T-cell (primary cell): ENCODE measurements around the gene SPATA13. TPM values are rescaled to one million over a fixed set of nuclear protein-coding genes. Genes with fewer than 3 reads are reported as not detected.

Source experiments
- ATAC-seq, 4 experiments: fragments of 200-7000 bp in 3 of 4; fragments of 150-1000 bp in 1 of 4; cut with Tn5 transposase; replicated peaks in 1 of 4; 1 replicate in 3 of 4; 2 replicates in 1 of 4; pipeline ENCODE4 v1.10.0; 2021; ENCODE audit warnings: moderate library complexity in 3 of 4, mild to moderate bottlenecking in 2 of 4, moderate number of reproducible peaks in 1 of 4
- CTCF ChIA-PET, 2 donors: fragments of 300-600 bp; sonication (Branson Sonifier 250); formaldehyde crosslinking; loops; one replicate each; lab custom pipeline; 2022; ENCODE audit warnings: antibody characterized with exemption in 2 of 2; lab: Charles Lee
- POLR2A ChIA-PET, 2 donors: fragments of 300-600 bp; sonication (Branson Sonifier 250); formaldehyde crosslinking; loops; one replicate each; lab custom pipeline; 2022; ENCODE audit warnings: antibody characterized with exemption in 2 of 2; lab: Charles Lee
- DNase-seq, 35 experiments: peaks; one replicate each; pipeline versions ENCODE4 v3.0.0 to v3.0.0-alpha.2; 2013 to 2023
- H3K27ac ChIP-seq: one replicate; pipeline ENCODE4 v1.5.1; 2013; ENCODE audit warnings: low read length
- H3K27me3 ChIP-seq, 2 experiments: replicated peaks in 1 of 2; 1 replicate in 1 of 2; 2 replicates in 1 of 2; pipeline versions ENCODE4 v1.6.1 to v1.7.0; 2013; ENCODE audit warnings: low read length in 1 of 2, mixed read lengths in 1 of 2; ENCODE audit not compliant: control insufficient read depth in 2 of 2, insufficient read depth in 2 of 2; ENCODE audit errors: extremely low read depth in 1 of 2
- H3K36me3 ChIP-seq, 2 donors: 1 replicate in 1 of 2; 2 replicates in 1 of 2; pipeline versions ENCODE4 v1.6.1 to v1.7.0; 2013; ENCODE audit warnings: low read length in 1 of 2; ENCODE audit not compliant: control insufficient read depth in 2 of 2, insufficient read depth in 1 of 2; ENCODE audit errors: extremely low read depth in 1 of 2
- H3K4me1 ChIP-seq, 2 experiments: 1 replicate in 1 of 2; 2 replicates in 1 of 2; pipeline versions ENCODE4 v1.6.1 to v1.7.0; 2013; ENCODE audit warnings: low read length in 2 of 2, mixed read lengths in 1 of 2; ENCODE audit not compliant: insufficient read depth in 2 of 2, control insufficient read depth in 1 of 2; ENCODE audit errors: extremely low read depth in 1 of 2
- H3K4me3 ChIP-seq, 2 donors: 1 replicate in 1 of 2; 2 replicates in 1 of 2; pipeline versions ENCODE4 v1.5.1 to v1.7.0; 2013; ENCODE audit warnings: mild to moderate bottlenecking in 2 of 2, low read length in 1 of 2, moderate library complexity in 1 of 2; ENCODE audit not compliant: control insufficient read depth in 1 of 2; ENCODE audit errors: extremely low read depth in 1 of 2
- H3K9me3 ChIP-seq: 2 replicates; pipeline ENCODE4 v1.7.0; 2013
- H3K27ac Mint-ChIP-seq, 2 donors: one replicate each; pipeline ENCODE4 v1.8.0; 2020 to 2021; ENCODE audit warnings: mild to moderate bottlenecking in 2 of 2, mixed read lengths in 2 of 2
- H3K27me3 Mint-ChIP-seq, 2 donors: one replicate each; pipeline ENCODE4 v1.8.0; 2021 to 2022; ENCODE audit warnings: mixed read lengths in 2 of 2
- H3K36me3 Mint-ChIP-seq: one replicate; pipeline ENCODE4 v1.8.0; 2021; ENCODE audit warnings: mixed read lengths
- H3K4me1 Mint-ChIP-seq, 3 donors: one replicate each; pipeline ENCODE4 v1.8.0; 2020 to 2022; ENCODE audit warnings: mixed read lengths in 3 of 3, mild to moderate bottlenecking in 1 of 3
- H3K4me3 Mint-ChIP-seq, 3 donors: one replicate each; pipeline ENCODE4 v1.8.0; 2020 to 2022; ENCODE audit warnings: mild to moderate bottlenecking in 3 of 3, mixed read lengths in 3 of 3, moderate library complexity in 3 of 3
- H3K9me3 Mint-ChIP-seq, 3 donors: one replicate each; pipeline ENCODE4 v1.8.0; 2020 to 2022; ENCODE audit warnings: mixed read lengths in 3 of 3
- WGBS: methylation state at CpG from one replicate; pipeline ENCODE4 v1.1.5; 2013; ENCODE audit warnings: missing lambda C conversion rate; ENCODE audit not compliant: insufficient coverage; 5-methylcytosine and 5-hydroxymethylcytosine counted together
- total RNA-seq, 35 experiments: library from RNA in 6 of 35; stranded (reverse) in 6 of 35; fragments of 120-200 nt in 1 of 35; gene quantifications; one replicate each; pipeline versions ENCODE4 v1.2.1 to v1.2.4 and lab custom pipeline; 2013 to 2026

Gene SPATA13
- total RNA-seq, 5 donors from 2014 or later (not counting 1 experiment from before 2014, with no cell fraction given): 90.3 to 109 (median 104) TPM

DNA sequence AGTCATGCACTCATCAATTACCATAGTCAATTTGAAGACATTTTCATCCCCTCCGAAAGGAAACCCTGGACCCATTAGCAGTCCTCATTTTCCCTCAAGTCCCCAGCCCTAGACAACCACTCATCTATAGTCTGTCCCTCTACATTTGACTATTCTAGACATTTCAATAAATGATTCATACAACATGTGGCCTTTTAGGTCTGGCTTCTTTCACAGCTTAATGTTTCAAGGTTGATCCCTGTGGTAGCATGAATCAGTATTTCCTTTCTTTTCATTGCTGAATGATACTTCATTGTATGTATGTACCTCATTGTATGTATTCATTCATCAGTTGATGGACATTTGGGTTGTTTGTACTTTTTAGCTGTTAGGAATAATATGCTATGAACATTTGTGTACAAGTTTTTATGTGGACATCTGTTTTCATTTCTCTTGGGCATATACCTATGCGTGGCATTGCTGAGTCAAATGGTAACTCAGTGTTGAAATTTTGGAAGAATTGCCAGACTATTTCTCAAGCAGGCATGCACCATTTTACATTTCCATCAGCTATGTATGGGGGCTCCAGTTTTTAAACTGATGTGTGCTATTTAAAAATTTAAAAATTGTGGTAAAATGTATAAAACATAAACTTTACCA lies 18.4 kb downstream of the SPATA13 start:
- ATAC-seq (no peak), DNase-seq (no peak)
- Mint-ChIP-seq H3K4me3 (no peak overlapping the region), H3K9me3 (peaks cover 3 to 5% (median 4%) of the 10 kb centered on the region in 3 donors), H3K36me3 (peaks cover 4% of the 10 kb centered on the region), H3K27ac (no peak overlapping the region), H3K4me1 (peaks cover 11 to 24% (median 13%) of the 10 kb centered on the region in 3 donors), H3K27me3 (no peaks in the 10 kb centered on the region)
- H3K4me3 ChIP-seq: no peak overlapping the region
- WGBS: 88% methylated on average over 1 of the region's 2 CpGs
- POLR2A ChIA-PET: interaction anchor here (0.5 to 0.6 kb wide), 2 partner anchors 274 to 397 kb away, joined by 3 to 4 read pairs; no protein-coding TSS in a partner anchor
- no peak overlapping the region for H3K27ac ChIP-seq
- no peaks in the 10 kb centered on the region for H3K9me3 ChIP-seq
- H3K4me1 ChIP-seq: peaks cover 2 to 6% of the 10 kb centered on the region in 2 experiments
- CTCF ChIA-PET: interaction anchor here in 1 of 2 donors (0.8 kb wide), 1 partner anchor 25 kb away, joined by 3 read pairs; no protein-coding TSS in a partner anchor
- H3K36me3 ChIP-seq: no peaks in the 10 kb centered on the region
- H3K27me3 ChIP-seq: peaks cover 0 to 5% of the 10 kb centered on the region in 2 experiments

GRCh38 chr13:24179486-24179850 lies 18.9 kb downstream of the SPATA13 start:
- Mint-ChIP-seq H3K9me3 (peaks cover 3 to 5% (median 4%) of the 10 kb centered on the region in 3 donors), H3K4me1 (peaks cover 8 to 19% (median 12%) of the 10 kb centered on the region in 3 donors), H3K27ac (no peak overlapping the region), H3K36me3 (peaks cover 4% of the 10 kb centered on the region), H3K27me3 (no peaks in the 10 kb centered on the region), H3K4me3 (no peak overlapping the region)
- Histone ChIP-seq H3K4me1 (peaks cover 0 to 6% of the 10 kb centered on the region in 2 experiments), H3K27ac (no peak overlapping the region), H3K4me3 (no peak overlapping the region), H3K9me3 (no peaks in the 10 kb centered on the region), H3K27me3 (peaks cover 0 to 5% of the 10 kb centered on the region in 2 experiments), H3K36me3 (no peaks in the 10 kb centered on the region)
- CTCF ChIA-PET: interaction anchor here in 1 of 2 donors (0.5 kb wide), 1 partner anchor 501 kb away, joined by 7 read pairs; the partner anchor contains the start of gene ATP12A
- DNase-seq: no peak
- POLR2A ChIA-PET: interaction anchor here in 1 of 2 donors (0.6 kb wide), 1 partner anchor 275 kb away, joined by 3 read pairs; no protein-coding TSS in a partner anchor
- ATAC-seq: no peak
- WGBS: no CpG with 5 or more reads among the region's 1 CpG

GRCh38 chr13:24180750-24181377 lies 20.3 kb downstream of the SPATA13 start:
- Mint-ChIP-seq H3K4me1 (peaks cover 8 to 12% (median 10%) of the 10 kb centered on the region in 3 donors), H3K27me3 (no peaks in the 10 kb centered on the region), H3K27ac (no peak overlapping the region), H3K36me3 (peaks cover 4% of the 10 kb centered on the region), H3K9me3 (peaks cover 3 to 5% (median 4%) of the 10 kb centered on the region in 3 donors), H3K4me3 (no peak overlapping the region)
- Histone ChIP-seq H3K4me3 (no peak overlapping the region), H3K27me3 (peaks cover 0 to 5% of the 10 kb centered on the region in 2 experiments), H3K9me3 (no peaks in the 10 kb centered on the region), H3K27ac (no peak overlapping the region), H3K4me1 (peaks cover 0 to 6% of the 10 kb centered on the region in 2 experiments), H3K36me3 (no peaks in the 10 kb centered on the region)
- POLR2A ChIA-PET: interaction anchor here in 1 of 2 donors (0.8 kb wide), 1 partner anchor 15 kb away, joined by 3 read pairs; no protein-coding TSS in a partner anchor
- DNase-seq (no peak), ATAC-seq (no peak)
- CTCF ChIA-PET: interaction anchor here in 1 of 2 donors (0.7 to 1.7 kb wide), 2 partner anchors 48 to 222 kb away, joined by 3 to 6 read pairs; no protein-coding TSS in a partner anchor
- 100% methylated on average over 2 of the region's 5 CpGs for WGBS

- H3K4me1 Mint-ChIP-seq: peaks cover 10 to 12% (median 10%) of the 10 kb centered on the region in 3 donors
- ChIA-PET CTCF (interaction anchor here in 1 of 2 donors (1.0 to 1.7 kb wide), 2 partner anchors 37 to 47 kb away, joined by 5 to 6 read pairs; no protein-coding TSS in a partner anchor), POLR2A (no interaction called here)
- H3K9me3 Mint-ChIP-seq: peaks cover 3 to 5% (median 4%) of the 10 kb centered on the region in 3 donors
- DNase-seq (no peak), ATAC-seq (no peak)
- H3K27me3 Mint-ChIP-seq: no peaks in the 10 kb centered on the region
- H3K27ac Mint-ChIP-seq: peak overlapping the region in 1 of 2 donors; percentile 75
- Histone ChIP-seq H3K27me3 (peaks cover 0 to 5% of the 10 kb centered on the region in 2 experiments), H3K9me3 (no peaks in the 10 kb centered on the region), H3K36me3 (no peaks in the 10 kb centered on the region), H3K4me1 (peaks cover 0 to 6% of the 10 kb centered on the region in 2 experiments), H3K4me3 (no peak overlapping the region), H3K27ac (no peak overlapping the region)
- H3K4me3 Mint-ChIP-seq: no peak overlapping the region
- H3K36me3 Mint-ChIP-seq: peaks cover 4% of the 10 kb centered on the region
- WGBS: 55% methylated on average over 1 of the region's 4 CpGs
Measured at GRCh38 chr13:24181991-24182702, 21.6 kb downstream of the SPATA13 start.

DNA sequence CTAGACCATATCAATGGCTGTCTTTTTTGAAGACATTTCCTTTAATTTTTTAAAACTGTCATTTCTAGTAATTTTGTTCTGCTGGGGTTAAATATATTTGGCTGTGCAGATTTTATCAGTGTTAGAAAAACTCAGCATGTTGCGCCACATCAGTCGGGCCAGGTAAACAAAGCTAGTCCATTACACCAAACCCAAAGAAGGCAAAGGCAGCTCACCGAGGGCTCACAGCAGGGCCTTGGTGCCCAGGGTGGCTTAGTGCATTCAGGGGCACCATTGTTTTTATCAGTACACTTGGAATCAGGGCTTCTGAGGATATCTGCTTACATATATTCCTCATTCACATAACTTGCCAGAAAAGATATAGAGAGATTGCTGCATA lies 22.2 kb downstream of the SPATA13 start:
- Histone ChIP-seq H3K9me3 (no peaks in the 10 kb centered on the region), H3K27me3 (peaks cover 0 to 4% of the 10 kb centered on the region in 2 experiments), H3K27ac (no peak overlapping the region), H3K4me3 (no peak overlapping the region), H3K4me1 (peaks cover 0 to 6% of the 10 kb centered on the region in 2 experiments), H3K36me3 (no peaks in the 10 kb centered on the region)
- Mint-ChIP-seq H3K36me3 (peaks cover 4% of the 10 kb centered on the region), H3K4me1 (peaks cover 10 to 12% (median 12%) of the 10 kb centered on the region in 3 donors), H3K9me3 (peaks cover 3 to 5% (median 4%) of the 10 kb centered on the region in 3 donors), H3K27ac (no peak overlapping the region), H3K27me3 (no peaks in the 10 kb centered on the region), H3K4me3 (no peak overlapping the region)
- no peak for DNase-seq
- no peak for ATAC-seq
- CTCF ChIA-PET: interaction anchor here in 1 of 2 donors (1.0 kb wide), 1 partner anchor 37 kb away, joined by 5 read pairs; no protein-coding TSS in a partner anchor
- POLR2A ChIA-PET: interaction anchor here in 1 of 2 donors (0.6 kb wide), 1 partner anchor 36 kb away, joined by 5 read pairs; no protein-coding TSS in a partner anchor
- WGBS: no CpG with 5 or more reads among the region's 3 CpGs
